K562 (cell line): Measurements from ENCODE around the gene SVBP. TPM values are rescaled to one million over a fixed set of nuclear protein-coding genes. Genes with fewer than 3 reads are reported as not detected.

Experiments
- ATAC-seq: fragments of 200-7000 bp; cut with Tn5 transposase; 3 replicates; pipeline ENCODE4 v1.9.1; 2020; ENCODE audit warnings: moderate library complexity
- BruUV-seq: library from RNA; stranded (reverse); fragments of 400-500 nt; replicated peaks from 2 replicates; lab custom pipeline; 2021; lab: Mats Ljungman, UMichigan
- CTCF ChIA-PET: fragments of 300-600 bp; formaldehyde crosslinking; extraction: SDS; loops from one replicate; lab custom pipeline; 2021; ENCODE audit warnings: low intra/inter-chr PET ratio; lab: Yijun Ruan, JAX
- POLR2A ChIA-PET: fragments of 300-600, 350-650 bp; sonication (Branson Sonifier 250); formaldehyde crosslinking; extraction: SDS; loops from one replicate; lab custom pipeline; 2021; ENCODE audit warnings: antibody characterized with exemption, inconsistent platforms; lab: Yijun Ruan, JAX
- DNase-seq, 4 experiments: peaks; one replicate each; pipeline versions ENCODE4 v3.0.0 to v3.0.0-alpha.2; 2011 to 2018; ENCODE audit warnings: low spot score in 3 of 4, mixed read lengths in 3 of 4; ENCODE audit errors: extremely low read depth in 1 of 4
- FAIRE-seq: peaks from 2 replicates; lab custom pipeline; 2011; peaks lifted over from hg19 to GRCh38; lab: Jason Lieb, UNC
- H2AFZ ChIP-seq: 2 replicates; pipeline ENCODE4 v1.6.0; 2011; ENCODE audit warnings: low read depth, low read length, control low read depth, inconsistent platforms
- H3K27ac ChIP-seq: fragments of 200-600 bp; 3 replicates; pipeline ENCODE4 v1.8.0; 2011; ENCODE audit warnings: low read depth, mild to moderate bottlenecking, control low read depth, inconsistent platforms, low read length, moderate library complexity, mixed read lengths; ENCODE audit errors: extremely low read depth
- H3K27me3 ChIP-seq, 2 experiments: fragments of 300-600 bp in 1 of 2; 2 replicates in 1 of 2; 3 replicates in 1 of 2; pipeline versions ENCODE4 v1.6.0 to v1.8.0; 2011; ENCODE audit warnings: inconsistent platforms in 2 of 2, low read length in 2 of 2, mild to moderate bottlenecking in 1 of 2, mixed read lengths in 1 of 2, moderate library complexity in 1 of 2; ENCODE audit not compliant: control insufficient read depth in 2 of 2, insufficient read depth in 2 of 2
- H3K36me3 ChIP-seq: fragments of 300-600 bp; 3 replicates; pipeline ENCODE4 v1.8.0; 2011; ENCODE audit warnings: mild to moderate bottlenecking, low read length, inconsistent platforms; ENCODE audit not compliant: control insufficient read depth, insufficient read depth
- H3K4me1 ChIP-seq, 2 experiments: fragments of 200-600 bp in 1 of 2; replicated peaks in 1 of 2; 2 replicates in 1 of 2; 3 replicates in 1 of 2; pipeline versions ENCODE4 v1.5.1 to v1.8.0; 2011; ENCODE audit warnings: inconsistent platforms in 2 of 2, low read length in 2 of 2, mild to moderate bottlenecking in 1 of 2, mixed read lengths in 1 of 2, moderate library complexity in 1 of 2; ENCODE audit not compliant: control insufficient read depth in 2 of 2, insufficient read depth in 2 of 2
- H3K4me2 ChIP-seq: 2 replicates; pipeline ENCODE4 v1.6.1; 2011; ENCODE audit warnings: low read length, control low read depth, inconsistent platforms, mixed read lengths; ENCODE audit not compliant: insufficient read depth
- H3K4me3 ChIP-seq: fragments of 200-600 bp; sonication (generic), shearing (Covaris generic); 2 replicates; pipeline ENCODE4 v1.5.1; 2016; ENCODE audit warnings: control low read depth, inconsistent platforms
- H3K79me2 ChIP-seq: fragments of 200-600 bp; 3 replicates; pipeline ENCODE4 v1.8.0; 2011; ENCODE audit warnings: low read length, inconsistent platforms; ENCODE audit not compliant: control insufficient read depth, insufficient read depth
- H3K9ac ChIP-seq, 2 experiments: 2 replicates each; pipeline versions ENCODE4 v1.6.0 to v1.6.1; 2011; ENCODE audit warnings: low read depth in 2 of 2, low read length in 2 of 2, control low read depth in 1 of 2, inconsistent platforms in 1 of 2, mild to moderate bottlenecking in 1 of 2, mixed read lengths in 1 of 2; ENCODE audit not compliant: insufficient read depth in 1 of 2
- H3K9me1 ChIP-seq: one replicate; pipeline ENCODE4 v1.6.0; 2011; ENCODE audit warnings: inconsistent platforms, mild to moderate bottlenecking, low read length, moderate library complexity; ENCODE audit not compliant: control insufficient read depth, insufficient read depth
- H3K9me3 ChIP-seq: replicated peaks from 2 replicates; pipeline ENCODE4 v1.5.1; 2011; ENCODE audit warnings: low read depth, low read length, inconsistent platforms; ENCODE audit not compliant: control insufficient read depth, insufficient read depth
- H4K20me1 ChIP-seq: replicated peaks from 2 replicates; pipeline ENCODE4 v1.6.1; 2011; ENCODE audit warnings: low read length, inconsistent platforms, mixed read lengths; ENCODE audit not compliant: control insufficient read depth, insufficient read depth
- MGA ChIP-seq: fragments of 450-650 bp; IDR thresholded peaks from 2 replicates; pipeline ENCODE4 v1.6.1; 2016; ENCODE audit warnings: mild to moderate bottlenecking, moderate library complexity
- TAF9B ChIP-seq: fragments of 450-650 bp; IDR thresholded peaks from 2 replicates; pipeline ENCODE4 v1.6.1; 2018; ENCODE audit warnings: mild to moderate bottlenecking; ENCODE audit not compliant: partially characterized antibody
- ZNF316 ChIP-seq: fragments of 450-650 bp; IDR thresholded peaks from 2 replicates; pipeline ENCODE4 v1.6.1; 2016
- WGBS: fragments of 100-300 bp; shearing (Covaris generic); methylation state at CpG from one replicate; pipeline ENCODE4 v1.1.6; 2016; ENCODE audit warnings: low coverage, mixed read lengths; ENCODE audit not compliant: insufficient coverage; ENCODE audit errors: missing lambda C conversion rate; 5-methylcytosine and 5-hydroxymethylcytosine counted together
- in situ Hi-C: fragments of 300-500 bp; cut with MboI; formaldehyde crosslinking; loops from 4 replicates; pipeline ENCODE4 v1.15.0; 2018; ENCODE audit warnings: inconsistent platforms, mixed read lengths
- intact Hi-C: fragments of 100-400 bp; cut with micrococcal nuclease; formaldehyde crosslinking; loops from 2 replicates; pipeline ENCODE4 v1.14.2; 2022
- polyA plus RNA-seq, 8 experiments: library from polyadenylated mRNA; depleted of rRNA in 4 of 8; stranded (reverse) in 5 of 8; unstranded in 3 of 8; fragments of >200 nt; fragmentation: Nextera tagmentation in 2 of 8; fragmentation: Illumina TruSeq in 1 of 8; extraction: Ambion mirVana in 2 of 8; extraction: Trizol in 1 of 8; gene quantifications; 2 replicates each; pipeline versions ENCODE4 v1.2.1 to v1.2.3, GENCODE V29; 2011 to 2014; ENCODE audit warnings: inconsistent platforms in 1 of 8, missing spikeins in 1 of 8
- total RNA-seq, 7 experiments: library from RNA; depleted of rRNA in 6 of 7; stranded (reverse); fragments of >200 nt in 6 of 7; fragmentation: Illumina TruSeq in 2 of 7; extraction: Trizol in 2 of 7; gene quantifications; 2 replicates each; pipeline versions ENCODE4 v1.2.1 to v1.2.3, GENCODE V29; 2011 to 2021; ENCODE audit warnings: low replicate concordance in 1 of 7

The SVBP gene
- total and polyA plus RNA-seq, 9 of the 15 experiments (the other 6 are each of a cell fraction or from before 2014, with no cell fraction given): 31.7 to 49.7 (median 40.0) TPM

- ATAC-seq (peak; percentile 24; the same call in 2 of the 3 replicates), DNase-seq (no peak), FAIRE-seq (no peak)
- ChIA-PET CTCF (no interaction called here), POLR2A (interaction anchor here (0.7 kb wide), 1 partner anchor 146 kb away, joined by 3 read pairs; no protein-coding TSS in a partner anchor)
- Histone ChIP-seq H3K79me2 (peaks cover 2% of the 10 kb centered on the region), H3K27me3 (no peaks in the 10 kb centered on the region), H3K27ac (no peak overlapping the region), H3K9me1 (no peaks in the 10 kb centered on the region), H3K9me3 (peaks cover 5% of the 10 kb centered on the region), H3K9ac (no peak overlapping the region), H3K4me3 (no peak overlapping the region), H3K4me1 (peaks cover under 1 to 4% of the 10 kb centered on the region in 2 experiments; a peak in 3 of 5 replicates), H3K36me3 (peaks cover 36% of the 10 kb centered on the region; the same call in 2 of the 3 replicates), H3K4me2 (no peak overlapping the region), H4K20me1 (no peaks in the 10 kb centered on the region), H2AFZ (no peak overlapping the region)
- TF ChIP-seq TAF9B: no peak
- 0 out of 2 replicates have a peak, but pooled peaks have one; percentile 7 for TF ChIP-seq MGA
- 0 out of 2 replicates have a peak, but pooled peaks have one; percentile 3 for TF ChIP-seq ZNF316
- 80% methylated on average over 6 of the region's 6 CpGs for WGBS
- intact Hi-C loops: no loop called here
- in situ Hi-C loops: no loop called here
- no TSS peak for BruUV-seq
Measured at GRCh38 chr1:42853116-42853884, 36.1 kb upstream of the SVBP start.
